H1 (cell line): Measurements from ENCODE around the gene PDGFD. TPM values are rescaled to one million over a fixed set of nuclear protein-coding genes. Genes with fewer than 3 reads are reported as not detected.

Experiments used
- CEBPB ChIP-seq: IDR thresholded peaks from 2 replicates; pipeline ENCODE4 v1.6.1; 2012; ENCODE audit warnings: low read depth, low read length
- SP2 ChIP-seq: IDR thresholded peaks from 2 replicates; pipeline ENCODE4 v1.6.1; 2012; ENCODE audit warnings: mild to moderate bottlenecking, low read length, inconsistent platforms
- polyA plus RNA-seq, 7 experiments: library from polyadenylated mRNA; depleted of rRNA in 3 of 7; stranded (reverse) in 5 of 7; unstranded in 2 of 7; fragments of >200 nt in 5 of 7; fragments of 200-250 nt in 2 of 7; gene quantifications; 1 replicate in 5 of 7; 2 replicates in 1 of 7; 4 replicates in 1 of 7; pipeline versions ENCODE4 v1.2.1 to v1.2.3, GENCODE V29; 2011 to 2013; ENCODE audit warnings: missing spikeins in 2 of 7, mixed read lengths in 2 of 7
- total RNA-seq: library from RNA; stranded (reverse); fragmentation: NEBNext Ultra II Directional; extraction: Animal tissue kit (Norgen Biotek cat#: 25700); gene quantifications from 2 replicates; pipeline ENCODE4 v1.2.1, GENCODE V29; 2021

PDGFD gene
- total and polyA plus RNA-seq, 2 of the 8 experiments (the other 6 are each of a cell fraction or from before 2014, with no cell fraction given) = 1.1 to 3.9 TPM

- no peak for TF ChIP-seq CEBPB
- no peak for TF ChIP-seq SP2
Measured at GRCh38 chr11:104098132-104098531, 65.8 kb downstream of the PDGFD start (continued).
